Measurements from ENCODE around the gene ACTL10. TPM values are rescaled to one million over a fixed set of nuclear protein-coding genes. Genes with fewer than 3 reads are reported as not detected.
"Not testable (repeated sequence)": the region's sequence is repeated elsewhere in the genome, so short reads cannot be mapped to it uniquely, and the experiment has no call there.

ACTL10 gene
- total RNA-seq, 1 donor from 2014 or later: 1.7 TPM

DNA sequence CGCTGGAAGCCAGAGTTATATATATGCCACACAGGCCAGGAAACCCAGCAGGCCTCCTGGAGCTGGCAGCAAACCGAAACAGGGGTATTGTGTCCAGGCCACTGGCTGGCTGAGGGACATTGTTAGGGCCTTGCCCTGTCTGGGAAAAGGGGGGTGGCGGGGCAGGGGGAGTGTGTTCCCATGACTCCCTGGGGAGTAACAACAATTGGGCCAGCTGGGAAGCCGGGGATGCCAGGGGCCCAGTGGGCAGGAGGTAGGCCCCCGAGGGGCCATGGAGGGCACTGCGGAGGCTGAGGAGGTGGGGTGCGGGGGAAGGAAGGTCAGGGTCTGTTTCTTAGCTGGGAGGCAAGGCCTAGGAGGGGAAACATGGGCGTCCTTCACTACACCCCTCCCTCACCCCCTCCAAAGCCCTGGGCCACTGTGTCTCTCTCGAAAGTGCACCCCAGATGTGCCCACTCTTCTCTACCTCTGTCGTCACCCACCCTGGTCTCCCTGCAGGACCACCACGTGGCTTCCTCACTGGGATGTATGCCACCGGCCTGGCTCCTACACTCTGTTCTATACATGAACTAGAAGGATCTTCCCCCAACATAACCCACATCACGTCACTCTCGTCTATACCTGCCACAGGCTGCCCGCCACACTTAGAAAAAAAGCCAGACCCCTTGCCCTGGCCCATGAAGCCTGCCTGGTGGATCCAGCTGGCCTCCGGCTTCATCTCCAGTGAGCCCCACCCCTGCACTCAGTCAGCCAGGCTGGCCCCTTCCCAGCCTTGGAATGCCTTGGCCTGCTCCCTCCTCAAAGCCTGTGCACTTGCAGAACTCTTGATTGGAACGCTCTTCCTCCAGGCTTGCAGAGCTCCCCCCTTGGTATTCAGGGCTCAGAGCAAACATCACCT, 27.2 kb downstream of the ACTL10 start:
- Mint-ChIP-seq H3K36me3 (no peaks in the 10 kb centered on the region), H3K4me1 (ENCODE audit: unreplicated experiment) (peaks cover 18% of the 10 kb centered on the region), H3K4me3 (no peak overlapping the region), H3K9me3 (no peaks in the 10 kb centered on the region), H3K27ac (peak overlapping the region; percentile 68), H3K27me3 (no peaks in the 10 kb centered on the region)
- no peak for DNase-seq (ENCODE audit: extremely low spot score, unreplicated experiment)
- TF ChIP-seq, protein P1, sequence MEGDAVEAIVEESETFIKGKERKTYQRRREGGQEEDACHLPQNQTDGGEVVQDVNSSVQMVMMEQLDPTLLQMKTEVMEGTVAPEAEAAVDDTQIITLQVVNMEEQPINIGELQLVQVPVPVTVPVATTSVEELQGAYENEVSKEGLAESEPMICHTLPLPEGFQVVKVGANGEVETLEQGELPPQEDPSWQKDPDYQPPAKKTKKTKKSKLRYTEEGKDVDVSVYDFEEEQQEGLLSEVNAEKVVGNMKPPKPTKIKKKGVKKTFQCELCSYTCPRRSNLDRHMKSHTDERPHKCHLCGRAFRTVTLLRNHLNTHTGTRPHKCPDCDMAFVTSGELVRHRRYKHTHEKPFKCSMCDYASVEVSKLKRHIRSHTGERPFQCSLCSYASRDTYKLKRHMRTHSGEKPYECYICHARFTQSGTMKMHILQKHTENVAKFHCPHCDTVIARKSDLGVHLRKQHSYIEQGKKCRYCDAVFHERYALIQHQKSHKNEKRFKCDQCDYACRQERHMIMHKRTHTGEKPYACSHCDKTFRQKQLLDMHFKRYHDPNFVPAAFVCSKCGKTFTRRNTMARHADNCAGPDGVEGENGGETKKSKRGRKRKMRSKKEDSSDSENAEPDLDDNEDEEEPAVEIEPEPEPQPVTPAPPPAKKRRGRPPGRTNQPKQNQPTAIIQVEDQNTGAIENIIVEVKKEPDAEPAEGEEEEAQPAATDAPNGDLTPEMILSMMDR (conservative IDR thresholded peaks at IDR 0.05): no peak

DNA sequence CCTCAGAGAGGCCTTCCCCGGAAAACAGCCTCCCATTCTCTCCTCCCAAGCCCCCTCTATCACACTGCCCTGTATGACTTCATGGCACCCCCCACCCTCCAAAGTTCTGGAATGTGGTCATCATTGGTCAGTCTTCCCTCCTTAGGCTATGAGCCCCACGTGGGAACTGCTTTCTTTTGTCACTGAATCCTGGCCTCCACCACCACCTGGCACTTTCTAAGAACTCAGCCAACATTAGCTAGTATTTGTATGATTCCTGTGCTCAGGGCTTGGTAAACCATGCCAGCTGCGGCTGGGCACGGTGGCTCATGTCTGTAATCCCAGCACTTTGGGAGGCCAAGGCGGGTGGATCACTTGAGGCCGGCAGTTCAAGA, 27.9 kb downstream of the ACTL10 start:
- no peak for DNase-seq (ENCODE audit: extremely low spot score, unreplicated experiment)
- Mint-ChIP-seq H3K27me3 (no peaks in the 10 kb centered on the region), H3K27ac (peak overlapping the region; percentile 68), H3K4me3 (no peak overlapping the region), H3K4me1 (ENCODE audit: unreplicated experiment) (peaks cover 18% of the 10 kb centered on the region), H3K36me3 (no peaks in the 10 kb centered on the region), H3K9me3 (no peaks in the 10 kb centered on the region)
- TF ChIP-seq, protein P1 (conservative IDR thresholded peaks at IDR 0.05): no peak

DNA sequence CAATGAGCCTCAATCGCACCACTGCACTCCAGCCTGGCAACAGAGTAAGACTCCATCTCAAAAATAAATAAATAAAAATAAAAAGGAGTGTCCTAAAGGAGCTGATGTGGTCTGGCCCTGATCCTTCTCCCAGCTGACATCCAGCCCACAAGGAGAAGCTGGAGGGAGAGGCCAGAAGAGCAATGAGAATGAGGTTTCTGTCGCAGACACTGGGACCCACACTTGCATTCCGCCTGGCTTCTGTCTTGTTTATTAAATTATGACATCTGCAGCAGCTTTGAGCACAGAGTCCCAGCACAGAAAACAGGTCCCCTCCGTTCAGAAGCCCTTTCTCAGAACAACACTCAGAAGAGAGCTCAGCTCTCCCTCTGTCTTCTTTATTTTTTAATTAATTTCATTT, 29.7 kb downstream of the ACTL10 start:
- Mint-ChIP-seq H3K27me3 (no peaks in the 10 kb centered on the region), H3K4me1 (ENCODE audit: unreplicated experiment) (peaks cover 12% of the 10 kb centered on the region), H3K36me3 (no peaks in the 10 kb centered on the region), H3K4me3 (no peak overlapping the region), H3K27ac (no peak overlapping the region), H3K9me3 (no peaks in the 10 kb centered on the region)
- DNase-seq (ENCODE audit: extremely low spot score, unreplicated experiment): no peak
- TF ChIP-seq, protein P1 (conservative IDR thresholded peaks at IDR 0.05): no peak

DNA sequence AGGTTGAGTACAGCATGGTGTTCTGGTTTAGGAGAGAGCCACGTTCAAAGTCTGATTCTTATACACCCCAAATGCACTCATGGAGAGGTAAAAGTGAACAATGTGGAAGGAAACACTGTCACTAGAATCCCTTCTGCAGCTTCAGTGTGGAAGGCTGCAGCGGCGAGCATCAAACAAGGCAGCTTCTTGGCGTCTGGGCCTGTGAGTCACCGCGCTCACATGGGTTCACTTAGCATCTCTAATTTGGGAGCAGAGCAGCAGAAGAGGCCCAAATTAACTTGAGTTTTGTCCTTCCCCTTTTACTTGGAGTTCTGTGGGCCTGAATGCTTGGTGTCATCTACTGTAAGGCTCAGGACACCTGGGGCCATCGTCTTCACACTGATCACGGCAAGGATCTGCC, 30.4 kb downstream of the ACTL10 start:
- Mint-ChIP-seq H3K4me3 (no peak overlapping the region), H3K4me1 (ENCODE audit: unreplicated experiment) (peaks cover 12% of the 10 kb centered on the region), H3K27me3 (no peaks in the 10 kb centered on the region), H3K36me3 (no peaks in the 10 kb centered on the region), H3K9me3 (no peaks in the 10 kb centered on the region), H3K27ac (peak overlapping the region; percentile 22)
- DNase-seq (ENCODE audit: extremely low spot score, unreplicated experiment): no peak
- TF ChIP-seq, protein P1 (conservative IDR thresholded peaks at IDR 0.05): no peak

DNA sequence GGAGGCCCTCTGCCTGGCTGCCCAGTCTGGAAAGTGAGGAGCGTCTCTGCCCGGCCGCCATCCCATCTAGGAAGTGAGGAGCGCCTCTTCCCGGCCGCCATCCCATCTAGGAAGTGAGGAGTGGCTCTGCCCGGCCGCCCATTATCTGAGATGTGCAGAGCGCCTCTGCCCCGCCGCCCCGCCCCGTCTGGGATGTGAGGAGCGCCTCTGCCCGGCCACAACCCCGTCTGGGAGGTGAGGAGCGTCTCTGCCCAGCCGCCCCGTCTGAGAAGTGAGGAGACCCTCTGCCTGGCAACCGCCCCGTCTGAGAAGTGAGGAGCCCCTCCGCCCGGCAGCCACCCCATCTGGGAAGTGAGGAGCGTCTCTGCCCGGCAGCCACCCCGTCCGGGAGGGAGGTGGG, 32.2 kb downstream of the ACTL10 start:
- H3K27me3 Mint-ChIP-seq; H3K9me3 Mint-ChIP-seq; H3K36me3 Mint-ChIP-seq; H3K4me3 Mint-ChIP-seq; DNase-seq (ENCODE audit: extremely low spot score, unreplicated experiment); H3K27ac Mint-ChIP-seq: not testable (repeated sequence)
- H3K4me1 Mint-ChIP-seq (ENCODE audit: unreplicated experiment): peaks cover 12% of the 10 kb centered on the region

DNA sequence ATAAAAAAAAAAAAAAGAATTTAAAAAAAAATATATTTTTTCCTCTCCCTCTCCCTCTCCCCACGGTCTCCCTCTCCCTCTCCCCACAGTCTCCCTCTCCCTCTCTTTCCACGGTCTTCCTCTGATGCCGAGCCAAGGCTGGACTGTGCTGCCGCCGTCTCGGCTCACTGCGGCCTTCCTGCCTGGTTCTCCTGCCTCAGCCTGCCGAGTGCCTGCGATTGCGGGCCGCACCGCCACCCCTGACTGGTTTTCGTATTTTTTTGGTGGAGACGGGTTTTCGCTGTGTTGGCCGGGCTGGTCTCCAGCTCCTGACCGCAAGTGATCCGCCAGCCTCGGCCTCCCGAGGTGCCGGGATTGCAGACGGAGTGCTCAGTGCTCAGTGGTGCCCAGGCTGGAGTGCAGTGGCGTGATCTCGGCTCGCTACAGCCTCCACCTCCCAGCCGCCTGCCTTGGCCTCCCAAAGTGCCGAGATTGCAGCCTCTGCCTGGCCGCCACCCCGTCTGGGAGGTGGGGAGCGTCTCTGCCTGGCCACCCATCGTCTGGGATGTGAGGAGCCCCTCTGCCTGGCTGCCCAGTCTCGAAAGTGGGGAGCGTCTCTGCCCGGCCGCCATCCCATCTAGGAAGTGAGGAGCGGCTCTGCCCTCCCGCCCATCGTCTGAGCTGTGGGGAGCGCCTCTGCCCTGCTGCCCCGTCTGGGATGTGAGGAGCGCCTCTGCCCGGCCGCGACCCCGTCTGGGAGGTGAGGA, 34.1 kb downstream of the ACTL10 start:
- H3K27me3 Mint-ChIP-seq; H3K4me3 Mint-ChIP-seq; H3K36me3 Mint-ChIP-seq; H3K27ac Mint-ChIP-seq; H3K4me1 Mint-ChIP-seq (ENCODE audit: unreplicated experiment); DNase-seq (ENCODE audit: extremely low spot score, unreplicated experiment); H3K9me3 Mint-ChIP-seq: not testable (repeated sequence)

All from type B pancreatic cell (in vitro differentiated cells).